Neuronal stem cell (in vitro differentiated cells): ENCODE results near the gene GVQW3.

Experiments used
- DNase-seq: peaks from one replicate; pipeline ENCODE4 v3.0.0-alpha.2; 2013; ENCODE audit warnings: low spot score
- H2AFZ ChIP-seq: one replicate; pipeline ENCODE4 v1.6.1; 2013; ENCODE audit warnings: mild to moderate bottlenecking, low read length, inconsistent platforms
- H2AK5ac ChIP-seq: 2 replicates; pipeline ENCODE4 v1.6.1; 2013; ENCODE audit warnings: low read depth, mild to moderate bottlenecking, inconsistent platforms, low read length, moderate library complexity, mixed read lengths
- H2BK120ac ChIP-seq: 2 replicates; pipeline ENCODE4 v1.6.1; 2013; ENCODE audit warnings: low read depth, mild to moderate bottlenecking, inconsistent platforms, low read length, moderate library complexity, mixed read lengths
- H2BK12ac ChIP-seq: one replicate; pipeline ENCODE4 v1.6.1; 2013; ENCODE audit warnings: low read length, inconsistent platforms
- H2BK15ac ChIP-seq: 2 replicates; pipeline ENCODE4 v1.6.1; 2013; ENCODE audit warnings: mild to moderate bottlenecking, low read length, inconsistent platforms, mixed read lengths
- H2BK5ac ChIP-seq: one replicate; pipeline ENCODE4 v1.6.1; 2013; ENCODE audit warnings: inconsistent platforms, mild to moderate bottlenecking, low read length, moderate library complexity
- H3K14ac ChIP-seq: one replicate; pipeline ENCODE4 v1.6.1; 2013; ENCODE audit warnings: low read length, inconsistent platforms
- H3K18ac ChIP-seq: 2 replicates; pipeline ENCODE4 v1.6.1; 2013; ENCODE audit warnings: low read length, inconsistent platforms
- H3K23ac ChIP-seq: 2 replicates; pipeline ENCODE4 v1.6.1; 2013; ENCODE audit warnings: low read depth, mild to moderate bottlenecking, mixed read lengths, low read length, inconsistent platforms; ENCODE audit not compliant: poor library complexity
- H3K27ac ChIP-seq: replicated peaks from 3 replicates; pipeline ENCODE4 v1.5.1; 2013; ENCODE audit warnings: low read length, inconsistent platforms
- H3K27me3 ChIP-seq, 3 experiments: 2 replicates each; pipeline ENCODE4 v1.6.1; 2013; ENCODE audit warnings: low read length in 3 of 3, mild to moderate bottlenecking in 2 of 3, inconsistent platforms in 1 of 3, low read depth in 1 of 3, mixed read lengths in 1 of 3, moderate library complexity in 1 of 3; ENCODE audit not compliant: control insufficient read depth in 3 of 3, insufficient read depth in 3 of 3
- H3K36me3 ChIP-seq, 2 donors: replicated peaks in 1 of 2; 2 replicates each; pipeline ENCODE4 v1.6.1; 2013; ENCODE audit warnings: low read length in 2 of 2; ENCODE audit not compliant: control insufficient read depth in 2 of 2, insufficient read depth in 2 of 2
- H3K4ac ChIP-seq: 2 replicates; pipeline ENCODE4 v1.6.1; 2013; ENCODE audit warnings: inconsistent platforms, mild to moderate bottlenecking, low read length, moderate library complexity
- H3K4me1 ChIP-seq, 2 donors: 1 replicate in 1 of 2; 2 replicates in 1 of 2; pipeline ENCODE4 v1.6.1; 2013; ENCODE audit warnings: low read length in 2 of 2, low read depth in 1 of 2; ENCODE audit not compliant: control insufficient read depth in 2 of 2, insufficient read depth in 1 of 2
- H3K4me2 ChIP-seq: one replicate; pipeline ENCODE4 v1.6.1; 2013; ENCODE audit warnings: mild to moderate bottlenecking, low read length, inconsistent platforms; ENCODE audit not compliant: insufficient read depth, poor library complexity, severe bottlenecking
- H3K4me3 ChIP-seq, 2 donors: 2 replicates each; pipeline ENCODE4 v1.5.1; 2013; ENCODE audit warnings: low read length in 2 of 2, mild to moderate bottlenecking in 2 of 2, inconsistent platforms in 1 of 2, moderate library complexity in 1 of 2
- H3K79me1 ChIP-seq: one replicate; pipeline ENCODE4 v1.6.1; 2013; ENCODE audit warnings: low read depth, mild to moderate bottlenecking, inconsistent platforms, low read length, moderate library complexity
- H3K9ac ChIP-seq: one replicate; pipeline ENCODE4 v1.6.1; 2013; ENCODE audit warnings: mild to moderate bottlenecking, low read depth, low read length, inconsistent platforms; ENCODE audit not compliant: poor library complexity
- H3K9me3 ChIP-seq, 2 donors: replicated peaks in 1 of 2; 2 replicates each; pipeline versions ENCODE3 to v1.6.1; 2013; ENCODE audit warnings: low read length in 2 of 2, mild to moderate bottlenecking in 2 of 2, inconsistent platforms in 1 of 2, low read depth in 1 of 2, mixed read lengths in 1 of 2, moderate library complexity in 1 of 2; ENCODE audit not compliant: control insufficient read depth in 2 of 2, insufficient read depth in 1 of 2
- H4K8ac ChIP-seq: one replicate; pipeline ENCODE4 v1.6.1; 2013; ENCODE audit warnings: low read depth, mild to moderate bottlenecking, inconsistent platforms, low read length, moderate library complexity
- H4K91ac ChIP-seq: one replicate; pipeline ENCODE4 v1.6.1; 2013; ENCODE audit warnings: low read length, low read depth, mild to moderate bottlenecking, inconsistent platforms; ENCODE audit not compliant: poor library complexity
- WGBS, 2 donors: extraction: QIAGEN DNeasy Blood & Tissue Kit; methylation state at CpG; one replicate each; pipeline ENCODE4 v1.1.7; 2013; ENCODE audit warnings: missing lambda C conversion rate in 2 of 2, mixed read lengths in 1 of 2; ENCODE audit not compliant: insufficient read length in 2 of 2, insufficient replicate concordance in 1 of 2; ENCODE audit errors: extremely low coverage in 2 of 2; 5-methylcytosine and 5-hydroxymethylcytosine counted together

The GVQW3 gene

GRCh38 chr11:76337469-76337868 lies 43.7 kb upstream of the GVQW3 start:
- H2AK5ac ChIP-seq: no peak overlapping the region
- no peaks in the 10 kb centered on the region for H3K36me3 ChIP-seq
- H3K27ac ChIP-seq: no peak overlapping the region
- DNase-seq: no peak
- H3K18ac ChIP-seq: no peak overlapping the region
- no peak overlapping the region for H2BK120ac ChIP-seq
- no peak overlapping the region for H3K14ac ChIP-seq
- H4K8ac ChIP-seq: no peak overlapping the region
- no peak overlapping the region for H3K4me2 ChIP-seq
- no peak overlapping the region for H3K4ac ChIP-seq
- no peak overlapping the region for H2BK15ac ChIP-seq
- H2BK5ac ChIP-seq: no peak overlapping the region
- H4K91ac ChIP-seq: no peak overlapping the region
- H2AFZ ChIP-seq: no peak overlapping the region
- no peak overlapping the region for H2BK12ac ChIP-seq
- no peaks in the 10 kb centered on the region for H3K4me1 ChIP-seq
- no peaks in the 10 kb centered on the region for H3K27me3 ChIP-seq
- H3K4me3 ChIP-seq: no peak overlapping the region
- H3K9ac ChIP-seq: no peak overlapping the region
- WGBS, 2 donors: no CpG with 5 or more reads among the region's 1 CpG
- no peak overlapping the region for H3K23ac ChIP-seq
- H3K9me3 ChIP-seq: peaks cover 15 to 20% of the 10 kb centered on the region in 2 donors
- no peaks in the 10 kb centered on the region for H3K79me1 ChIP-seq

- no peak overlapping the region for H3K14ac ChIP-seq
- no CpG with 5 or more reads among the region's 4 CpGs for WGBS, 2 donors
- no peak overlapping the region for H2BK12ac ChIP-seq
- no peak overlapping the region for H3K4me2 ChIP-seq
- no peak overlapping the region for H3K4me3 ChIP-seq
- H4K8ac ChIP-seq: no peak overlapping the region
- H2BK15ac ChIP-seq: no peak overlapping the region
- H3K18ac ChIP-seq: no peak overlapping the region
- no peak overlapping the region for H3K27ac ChIP-seq
- no peak for DNase-seq
- no peak overlapping the region for H2AK5ac ChIP-seq
- H2AFZ ChIP-seq: no peak overlapping the region
- H3K23ac ChIP-seq: no peak overlapping the region
- no peak overlapping the region for H2BK120ac ChIP-seq
- H3K9me3 ChIP-seq: peaks cover 15 to 20% of the 10 kb centered on the region in 2 donors
- H3K36me3 ChIP-seq: no peaks in the 10 kb centered on the region
- H3K79me1 ChIP-seq: no peaks in the 10 kb centered on the region
- no peak overlapping the region for H4K91ac ChIP-seq
- no peak overlapping the region for H3K9ac ChIP-seq
- H3K27me3 ChIP-seq: no peaks in the 10 kb centered on the region
- H2BK5ac ChIP-seq: no peak overlapping the region
- H3K4me1 ChIP-seq: no peaks in the 10 kb centered on the region
- H3K4ac ChIP-seq: no peak overlapping the region
Measured at GRCh38 chr11:76337923-76338322, 43.2 kb upstream of the GVQW3 start.

- Histone ChIP-seq H2AFZ (no peak overlapping the region), H3K18ac (no peak overlapping the region), H3K4me2 (no peak overlapping the region), H4K91ac (no peak overlapping the region), H2BK12ac (no peak overlapping the region), H3K4me1 (no peaks in the 10 kb centered on the region), H3K4me3 (no peak overlapping the region), H2AK5ac (no peak overlapping the region), H3K36me3 (no peaks in the 10 kb centered on the region), H3K9ac (no peak overlapping the region), H2BK5ac (no peak overlapping the region), H3K79me1 (no peaks in the 10 kb centered on the region), H3K9me3 (peaks cover 13 to 16% of the 10 kb centered on the region in 2 donors), H3K27me3 (no peaks in the 10 kb centered on the region), H2BK15ac (no peak overlapping the region), H4K8ac (no peak overlapping the region), H3K4ac (no peak overlapping the region), H3K27ac (no peak overlapping the region), H3K14ac (no peak overlapping the region), H3K23ac (no peak overlapping the region), H2BK120ac (no peak overlapping the region)
- WGBS, 2 donors: no CpG with 5 or more reads among the region's 6 CpGs
- DNase-seq: no peak
Measured at GRCh38 chr11:76339221-76339620, 41.9 kb upstream of the GVQW3 start.

GRCh38 chr11:76347466-76347865 lies 33.7 kb upstream of the GVQW3 start:
- DNase-seq: no peak

More at GRCh38 chr11:76347466-76347865, 33.7 kb upstream of the GVQW3 start:
- Histone ChIP-seq H3K18ac (no peak overlapping the region), H2AK5ac (no peak overlapping the region), H3K23ac (no peak overlapping the region), H3K36me3 (peaks cover 0 to 35% of the 10 kb centered on the region in 2 donors), H3K27me3 (no peaks in the 10 kb centered on the region), H2AFZ (no peak overlapping the region), H3K27ac (no peak overlapping the region), H2BK15ac (no peak overlapping the region), H3K4me3 (no peak overlapping the region), H3K9ac (no peak overlapping the region), H3K79me1 (no peaks in the 10 kb centered on the region), H4K8ac (no peak overlapping the region), H2BK12ac (no peak overlapping the region), H3K9me3 (no peaks in the 10 kb centered on the region), H3K4me1 (no peaks in the 10 kb centered on the region), H3K4me2 (no peak overlapping the region), H3K4ac (no peak overlapping the region), H2BK120ac (no peak overlapping the region), H3K14ac (no peak overlapping the region), H2BK5ac (no peak overlapping the region), H4K91ac (no peak overlapping the region)
- no CpG with 5 or more reads among the region's 2 CpGs for WGBS, 2 donors
